ENCODE measurements around the gene HNRNPM.

Gene HNRNPM

DNA sequence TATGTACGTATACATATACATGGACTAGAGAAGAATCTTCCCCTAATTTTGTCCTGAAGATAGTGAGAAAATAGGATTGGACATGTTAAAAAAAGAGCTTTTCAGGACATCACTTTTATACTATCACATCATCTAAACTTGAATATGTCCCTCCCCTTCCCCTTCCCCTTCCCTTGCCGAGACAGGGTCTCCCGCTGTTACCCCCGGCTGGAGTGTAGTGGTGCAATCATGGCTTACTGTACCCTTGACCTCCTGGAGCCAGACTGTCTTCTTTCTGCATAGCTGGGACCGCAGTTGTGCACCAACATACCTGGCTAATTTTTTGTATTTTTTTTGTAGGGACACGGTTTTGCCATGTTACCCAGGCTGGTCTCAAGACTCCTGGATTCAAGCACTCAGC lies 6.6 kb downstream of the HNRNPM start:
- H3K4me3 ChIP-seq (replicated peaks; ENCODE audit: insufficient read depth, low read length), result no peak overlapping the region
- no peak overlapping the region for H3K27ac ChIP-seq (replicated peaks)
- no peak for DNase-seq (ENCODE audit: low read depth in 1 of 2, low spot score in 1 of 2)
- H3K27me3 ChIP-seq (ENCODE audit: insufficient read depth, poor library complexity, severe bottlenecking), result no peaks in the 10 kb centered on the region
- TF ChIP-seq, protein P1, sequence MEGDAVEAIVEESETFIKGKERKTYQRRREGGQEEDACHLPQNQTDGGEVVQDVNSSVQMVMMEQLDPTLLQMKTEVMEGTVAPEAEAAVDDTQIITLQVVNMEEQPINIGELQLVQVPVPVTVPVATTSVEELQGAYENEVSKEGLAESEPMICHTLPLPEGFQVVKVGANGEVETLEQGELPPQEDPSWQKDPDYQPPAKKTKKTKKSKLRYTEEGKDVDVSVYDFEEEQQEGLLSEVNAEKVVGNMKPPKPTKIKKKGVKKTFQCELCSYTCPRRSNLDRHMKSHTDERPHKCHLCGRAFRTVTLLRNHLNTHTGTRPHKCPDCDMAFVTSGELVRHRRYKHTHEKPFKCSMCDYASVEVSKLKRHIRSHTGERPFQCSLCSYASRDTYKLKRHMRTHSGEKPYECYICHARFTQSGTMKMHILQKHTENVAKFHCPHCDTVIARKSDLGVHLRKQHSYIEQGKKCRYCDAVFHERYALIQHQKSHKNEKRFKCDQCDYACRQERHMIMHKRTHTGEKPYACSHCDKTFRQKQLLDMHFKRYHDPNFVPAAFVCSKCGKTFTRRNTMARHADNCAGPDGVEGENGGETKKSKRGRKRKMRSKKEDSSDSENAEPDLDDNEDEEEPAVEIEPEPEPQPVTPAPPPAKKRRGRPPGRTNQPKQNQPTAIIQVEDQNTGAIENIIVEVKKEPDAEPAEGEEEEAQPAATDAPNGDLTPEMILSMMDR (IDR thresholded peaks at IDR 0.05; ENCODE audit: insufficient read depth, low read length), result no peak
- TF ChIP-seq, protein P2, sequence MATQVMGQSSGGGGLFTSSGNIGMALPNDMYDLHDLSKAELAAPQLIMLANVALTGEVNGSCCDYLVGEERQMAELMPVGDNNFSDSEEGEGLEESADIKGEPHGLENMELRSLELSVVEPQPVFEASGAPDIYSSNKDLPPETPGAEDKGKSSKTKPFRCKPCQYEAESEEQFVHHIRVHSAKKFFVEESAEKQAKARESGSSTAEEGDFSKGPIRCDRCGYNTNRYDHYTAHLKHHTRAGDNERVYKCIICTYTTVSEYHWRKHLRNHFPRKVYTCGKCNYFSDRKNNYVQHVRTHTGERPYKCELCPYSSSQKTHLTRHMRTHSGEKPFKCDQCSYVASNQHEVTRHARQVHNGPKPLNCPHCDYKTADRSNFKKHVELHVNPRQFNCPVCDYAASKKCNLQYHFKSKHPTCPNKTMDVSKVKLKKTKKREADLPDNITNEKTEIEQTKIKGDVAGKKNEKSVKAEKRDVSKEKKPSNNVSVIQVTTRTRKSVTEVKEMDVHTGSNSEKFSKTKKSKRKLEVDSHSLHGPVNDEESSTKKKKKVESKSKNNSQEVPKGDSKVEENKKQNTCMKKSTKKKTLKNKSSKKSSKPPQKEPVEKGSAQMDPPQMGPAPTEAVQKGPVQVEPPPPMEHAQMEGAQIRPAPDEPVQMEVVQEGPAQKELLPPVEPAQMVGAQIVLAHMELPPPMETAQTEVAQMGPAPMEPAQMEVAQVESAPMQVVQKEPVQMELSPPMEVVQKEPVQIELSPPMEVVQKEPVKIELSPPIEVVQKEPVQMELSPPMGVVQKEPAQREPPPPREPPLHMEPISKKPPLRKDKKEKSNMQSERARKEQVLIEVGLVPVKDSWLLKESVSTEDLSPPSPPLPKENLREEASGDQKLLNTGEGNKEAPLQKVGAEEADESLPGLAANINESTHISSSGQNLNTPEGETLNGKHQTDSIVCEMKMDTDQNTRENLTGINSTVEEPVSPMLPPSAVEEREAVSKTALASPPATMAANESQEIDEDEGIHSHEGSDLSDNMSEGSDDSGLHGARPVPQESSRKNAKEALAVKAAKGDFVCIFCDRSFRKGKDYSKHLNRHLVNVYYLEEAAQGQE (IDR thresholded peaks at IDR 0.05; ENCODE audit: insufficient replicate concordance, low read depth), result no peak
- TF ChIP-seq SPI1 (IDR thresholded peaks at IDR 0.05; ENCODE audit: borderline replicate concordance, low read depth), result no peak
- TF ChIP-seq GABPA (IDR thresholded peaks at IDR 0.05; ENCODE audit: low read depth), result no peak
- TF ChIP-seq POLR2AphosphoS5 (IDR thresholded peaks at IDR 0.05; ENCODE audit: low read depth), result no peak

DNA sequence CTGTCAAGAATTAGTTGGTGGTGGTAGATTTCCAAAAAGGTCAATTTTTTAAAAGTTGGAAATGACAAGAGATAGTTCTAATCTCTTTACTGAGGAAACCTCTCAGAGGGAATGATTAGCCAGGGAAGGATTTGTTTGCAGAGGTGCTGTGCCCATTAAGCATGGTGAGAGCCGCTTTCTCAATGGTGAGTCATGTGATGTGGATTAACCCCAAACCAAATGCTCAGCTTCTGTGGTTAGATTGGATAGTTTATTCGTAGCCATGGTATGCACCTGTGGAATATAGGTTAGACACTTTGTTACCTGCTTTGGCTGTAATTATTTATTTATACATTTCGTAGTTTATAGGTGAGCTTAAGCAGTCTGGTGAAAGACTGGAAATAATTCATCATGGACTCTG lies 7.1 kb downstream of the HNRNPM start:
- Histone ChIP-seq H3K27ac (replicated peaks) (no peak overlapping the region), H3K27me3 (ENCODE audit: insufficient read depth, poor library complexity, severe bottlenecking) (no peaks in the 10 kb centered on the region), H3K4me3 (replicated peaks; ENCODE audit: insufficient read depth, low read length) (no peak overlapping the region)
- DNase-seq (ENCODE audit: low read depth in 1 of 2, low spot score in 1 of 2), result peak in 1 of 2 experiments; percentile 32
- no peak for TF ChIP-seq SPI1 (IDR thresholded peaks at IDR 0.05; ENCODE audit: borderline replicate concordance, low read depth)
- TF ChIP-seq, protein P1 (IDR thresholded peaks at IDR 0.05; ENCODE audit: insufficient read depth, low read length), result no peak
- no peak for TF ChIP-seq GABPA (IDR thresholded peaks at IDR 0.05; ENCODE audit: low read depth)
- no peak for TF ChIP-seq POLR2AphosphoS5 (IDR thresholded peaks at IDR 0.05; ENCODE audit: low read depth)
- TF ChIP-seq, protein P2 (IDR thresholded peaks at IDR 0.05; ENCODE audit: insufficient replicate concordance, low read depth), result no peak

DNA sequence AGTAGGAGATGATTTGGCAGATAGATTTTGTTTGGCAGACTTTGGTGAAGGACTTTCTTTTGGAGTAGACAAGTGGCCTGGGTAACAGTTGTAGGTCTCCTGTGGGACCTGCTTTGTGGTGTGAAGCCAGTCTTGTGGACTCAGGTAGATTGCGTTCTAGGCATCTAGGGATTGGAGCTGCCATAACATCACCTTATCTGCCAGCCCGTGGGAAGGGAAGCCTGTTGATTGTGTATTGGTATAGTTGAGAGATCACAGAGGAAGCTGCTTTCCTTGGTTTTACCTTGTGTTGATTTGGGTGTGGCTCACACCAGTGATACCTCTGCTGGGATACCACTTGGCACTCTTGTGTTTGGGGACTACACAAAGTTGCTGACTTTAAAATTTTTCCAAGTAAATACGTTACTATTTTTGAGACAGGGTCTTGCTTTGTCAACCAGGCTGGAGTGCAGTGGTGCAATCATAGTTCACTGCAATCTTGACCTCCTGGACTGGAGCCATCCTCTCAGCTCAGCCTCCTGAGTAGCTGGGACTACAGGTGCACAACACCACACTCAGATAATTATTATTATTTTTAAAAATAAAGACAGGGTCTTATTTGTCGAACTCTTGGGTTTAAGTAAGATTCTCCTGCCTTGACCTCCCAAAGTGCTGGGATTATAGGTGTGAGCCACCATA lies 7.8 kb downstream of the HNRNPM start:
- Histone ChIP-seq H3K27me3 (ENCODE audit: insufficient read depth, poor library complexity, severe bottlenecking) (no peaks in the 10 kb centered on the region), H3K27ac (replicated peaks) (no peak overlapping the region), H3K4me3 (replicated peaks; ENCODE audit: insufficient read depth, low read length) (no peak overlapping the region)
- no peak for DNase-seq (ENCODE audit: low read depth in 1 of 2, low spot score in 1 of 2)
- TF ChIP-seq, protein P2 (IDR thresholded peaks at IDR 0.05; ENCODE audit: insufficient replicate concordance, low read depth), result no peak
- TF ChIP-seq, protein P1 (IDR thresholded peaks at IDR 0.05; ENCODE audit: insufficient read depth, low read length), result no peak
- TF ChIP-seq POLR2AphosphoS5 (IDR thresholded peaks at IDR 0.05; ENCODE audit: low read depth) (no peak), SPI1 (IDR thresholded peaks at IDR 0.05; ENCODE audit: borderline replicate concordance, low read depth) (no peak), GABPA (IDR thresholded peaks at IDR 0.05; ENCODE audit: low read depth) (no peak)

Data from HL-60 (cell line).